Pulmonary artery endothelial cell (primary cell): Measurements from ENCODE around the gene GPR3. TPM values are rescaled to one million over a fixed set of nuclear protein-coding genes. Genes with fewer than 3 reads are reported as not detected.
"Not testable (repeated sequence)": the region's sequence is repeated elsewhere in the genome, so short reads cannot be mapped to it uniquely, and the experiment has no call there.

ENCODE experiments used
- DNase-seq: peaks from one replicate; pipeline ENCODE4 v3.0.0-alpha.2; 2011; ENCODE audit warnings: low read depth, low spot score
- total RNA-seq: library from RNA; depleted of rRNA; stranded (reverse); fragments of >200 nt; gene quantifications from 2 replicates; pipeline ENCODE4 v1.2.3, GENCODE V29; 2014

The GPR3 gene
- total RNA-seq, 1 donor from 2014 or later, result 0.86 TPM

- no peak for DNase-seq
Measured at GRCh38 chr1:27377760-27378495, 14.5 kb upstream of the GPR3 start.

DNA sequence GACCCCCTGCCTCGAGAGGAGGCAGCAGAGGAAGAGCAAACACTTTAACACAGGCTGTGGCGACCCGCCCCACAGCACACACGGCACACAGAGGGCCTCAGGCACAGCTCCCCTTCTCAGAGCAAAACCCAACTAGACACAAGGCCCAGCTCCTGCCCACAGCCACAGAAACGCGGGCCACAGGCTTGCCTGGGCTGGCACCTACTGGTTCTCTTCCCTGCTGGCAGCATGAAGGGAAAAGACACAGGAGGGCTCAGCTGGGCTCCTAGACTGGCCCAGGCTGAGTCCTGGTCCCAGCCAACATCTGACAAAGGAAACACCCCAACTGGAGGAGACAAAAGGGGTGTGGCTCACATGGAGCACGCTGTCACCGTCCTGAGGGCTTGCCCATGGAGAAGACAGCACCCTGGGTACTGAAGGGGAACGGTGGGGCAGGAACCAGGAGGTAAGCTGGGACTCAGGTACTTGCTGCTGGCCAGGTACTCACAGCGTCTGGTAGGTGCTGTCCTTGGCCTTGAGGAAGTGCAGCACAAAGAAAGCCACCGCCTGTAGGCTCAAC is 12.8 kb upstream of the GPR3 start:
- DNase-seq, result no peak

DNA sequence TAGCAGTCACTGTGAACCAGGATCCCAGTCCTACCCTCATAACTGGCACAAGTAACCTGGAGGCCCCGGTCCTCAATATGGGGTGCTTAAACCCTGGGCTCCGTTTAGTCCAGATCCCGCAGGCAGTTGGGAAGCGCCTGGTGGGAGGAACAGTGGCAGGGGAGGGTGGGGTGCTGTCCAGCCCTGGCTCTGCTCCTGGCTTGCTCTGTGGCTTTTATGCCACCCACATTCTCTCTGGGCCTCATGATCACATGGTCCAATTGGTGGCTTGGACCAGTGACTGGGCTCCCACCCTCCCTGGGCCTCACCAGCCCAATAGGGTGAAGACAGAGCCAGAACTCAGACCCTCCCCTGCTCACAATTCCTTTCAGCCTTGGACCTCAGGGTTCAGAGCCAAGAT is 12.2 kb upstream of the GPR3 start:
- DNase-seq, result no peak

DNA sequence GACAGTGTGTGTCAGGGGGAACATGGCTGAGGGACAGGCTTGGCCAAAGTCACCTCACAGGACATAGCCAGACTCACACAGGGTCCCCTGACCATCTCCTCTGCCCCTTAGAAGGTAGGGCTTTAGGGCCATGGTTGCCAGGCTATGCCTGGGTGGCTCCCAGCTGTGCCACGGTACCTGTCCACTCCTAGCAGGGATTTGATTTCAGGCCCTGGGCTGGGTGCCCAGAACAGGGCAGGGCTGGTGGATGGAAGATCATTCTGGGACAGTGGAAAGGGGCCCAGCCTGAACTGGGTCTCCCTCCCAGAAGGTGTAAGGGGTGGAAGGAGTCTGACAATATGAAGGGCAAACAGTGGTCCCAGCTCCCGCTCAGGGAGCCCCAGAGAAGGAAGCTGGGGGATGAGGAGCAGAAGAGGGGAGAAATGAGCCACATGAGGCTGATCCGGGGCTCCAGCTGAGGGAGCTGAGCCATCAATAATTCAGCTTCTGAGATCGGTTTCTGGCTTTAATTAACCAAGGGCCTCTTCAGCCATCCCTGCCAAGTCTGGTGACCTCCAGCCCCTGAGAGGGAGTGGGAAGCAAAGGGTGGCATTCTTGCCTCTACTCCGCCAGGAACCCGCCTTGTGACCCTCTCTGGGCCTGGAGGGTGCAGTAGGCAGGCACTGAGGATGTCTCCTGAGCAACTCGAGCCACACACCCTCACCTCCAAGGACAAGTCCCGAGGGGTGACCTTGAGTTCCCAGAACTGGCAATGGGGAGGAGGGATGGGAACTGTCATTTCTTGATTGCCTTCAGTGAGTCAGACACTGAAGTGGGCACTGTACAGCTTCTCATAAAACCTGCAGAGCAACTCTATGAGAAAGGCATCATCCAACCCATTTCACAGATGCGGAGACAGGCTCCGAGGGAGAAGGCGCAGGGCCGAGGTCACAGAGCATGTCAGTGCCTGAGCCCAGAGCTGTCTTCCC is 11.4 kb upstream of the GPR3 start:
- DNase-seq, result no peak

GRCh38 chr1:27381969-27382762 is 10.3 kb upstream of the GPR3 start:
- no peak for DNase-seq

- no peak for DNase-seq
Measured at GRCh38 chr1:27383039-27383605, 9.3 kb upstream of the GPR3 start, which contains the start of gene CD164L2. Gene CD164L2 (minus strand): TSS chr1:27383333. CDS start chr1:27383239, 94 bp downstream.

- no peak for DNase-seq
Measured at GRCh38 chr1:27383661-27384060, 8.8 kb upstream of the GPR3 start.

- not testable (repeated sequence) for DNase-seq
Measured at GRCh38 chr1:27384797-27385196, 7.6 kb upstream of the GPR3 start.

DNA sequence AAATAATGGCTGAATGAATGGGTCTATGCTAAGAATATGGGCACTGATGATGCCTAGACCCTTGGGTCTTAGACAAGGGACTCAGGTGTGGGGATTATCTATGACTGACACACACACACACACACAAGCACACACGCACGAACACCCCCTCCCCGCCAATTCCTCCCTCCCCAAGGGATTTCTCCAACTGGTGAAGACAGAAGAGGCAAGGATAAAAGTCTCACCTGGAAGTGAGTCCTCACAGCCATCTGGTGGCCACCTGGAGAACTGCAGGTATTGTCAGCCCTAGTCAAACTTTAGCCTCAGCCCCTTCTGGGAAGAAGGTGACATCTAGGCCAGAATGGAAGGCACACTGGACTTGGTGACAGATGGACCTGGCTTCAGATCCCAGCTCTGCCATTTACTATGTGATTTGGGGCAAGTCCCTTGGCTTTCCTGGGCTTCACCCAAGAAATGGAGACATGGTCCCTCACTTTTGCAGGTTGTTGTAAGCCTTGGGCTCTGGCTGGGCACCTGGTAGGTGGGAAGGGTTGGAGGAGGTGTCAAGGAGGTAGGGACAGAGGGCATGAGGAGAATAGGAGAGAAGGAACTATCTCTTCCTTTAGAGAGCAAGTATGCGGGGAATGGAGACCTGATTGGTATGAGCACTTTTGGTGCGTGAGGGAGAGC is 4.0 kb upstream of the GPR3 start:
- DNase-seq, result no peak

DNA sequence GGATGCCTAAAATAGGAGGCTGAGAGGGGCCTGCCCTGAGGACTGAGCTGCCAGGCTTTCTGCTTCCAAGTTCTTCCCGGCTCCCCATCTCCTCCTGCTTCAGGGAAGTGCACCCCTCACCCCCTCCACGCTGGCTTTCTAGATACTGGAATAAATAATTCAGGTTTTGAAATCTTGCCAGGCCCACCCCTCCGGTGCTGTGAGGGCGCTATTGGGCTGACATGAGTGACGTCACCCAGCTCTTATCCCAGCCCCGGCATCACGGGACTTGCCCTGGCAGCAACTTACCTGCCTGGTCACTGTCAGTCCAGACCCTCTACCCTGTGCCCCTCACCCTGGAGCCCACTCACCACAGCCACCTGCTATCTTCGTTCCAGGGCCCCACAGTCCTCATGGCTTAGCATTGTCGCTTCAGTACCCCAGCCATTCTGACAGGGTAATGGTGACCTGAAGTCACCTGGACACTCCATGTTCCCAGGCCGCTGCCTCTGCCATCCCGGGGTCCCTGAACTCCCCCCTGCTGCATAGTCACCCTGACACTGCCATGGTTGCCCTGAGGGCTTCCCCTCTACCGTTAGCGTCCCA is 819 bp upstream of the GPR3 start:
- no peak for DNase-seq

- DNase-seq, result no peak
Measured at GRCh38 chr1:27392778-27393635, 585 bp downstream of the GPR3 start.

DNA sequence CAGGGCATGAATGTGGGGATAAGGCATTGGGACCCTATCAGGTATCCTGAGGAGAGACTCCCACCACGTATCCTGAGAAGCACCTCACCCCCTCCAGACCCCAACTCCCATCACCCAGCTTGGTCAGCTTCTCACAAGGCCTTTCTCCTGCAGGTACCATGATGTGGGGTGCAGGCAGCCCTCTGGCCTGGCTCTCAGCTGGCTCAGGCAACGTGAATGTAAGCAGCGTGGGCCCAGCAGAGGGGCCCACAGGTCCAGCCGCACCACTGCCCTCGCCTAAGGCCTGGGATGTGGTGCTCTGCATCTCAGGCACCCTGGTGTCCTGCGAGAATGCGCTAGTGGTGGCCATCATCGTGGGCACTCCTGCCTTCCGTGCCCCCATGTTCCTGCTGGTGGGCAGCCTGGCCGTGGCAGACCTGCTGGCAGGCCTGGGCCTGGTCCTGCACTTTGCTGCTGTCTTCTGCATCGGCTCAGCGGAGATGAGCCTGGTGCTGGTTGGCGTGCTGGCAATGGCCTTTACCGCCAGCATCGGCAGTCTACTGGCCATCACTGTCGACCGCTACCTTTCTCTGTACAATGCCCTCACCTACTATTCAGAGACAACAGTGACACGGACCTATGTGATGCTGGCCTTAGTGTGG is 1.3 kb downstream of the GPR3 start:
- DNase-seq, result no peak

GRCh38 chr1:27394282-27394658 is 1.8 kb downstream of the GPR3 start:
- DNase-seq, result no peak

DNA sequence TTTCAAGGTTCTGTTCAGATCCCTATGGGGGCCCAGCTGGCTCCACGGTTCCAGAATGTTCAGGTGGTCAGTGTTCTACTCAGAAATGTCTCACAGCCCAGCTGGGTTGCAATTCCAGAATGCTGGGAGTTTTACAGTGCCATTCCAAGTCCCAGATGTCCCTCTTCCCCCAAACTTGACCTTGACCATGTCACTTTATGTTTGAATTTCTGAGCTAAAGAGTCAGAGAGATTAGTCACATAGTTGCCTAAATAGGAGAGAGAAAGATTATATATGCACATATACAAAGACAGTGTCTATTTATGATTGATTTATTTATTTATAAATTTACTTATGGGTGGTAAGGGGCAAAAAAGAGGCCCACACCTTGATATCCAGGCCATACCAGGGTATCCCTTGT is 2.5 kb downstream of the GPR3 start:
- DNase-seq, result no peak

GRCh38 chr1:27395441-27396195 is 3.2 kb downstream of the GPR3 start:
- DNase-seq, result no peak

- no peak for DNase-seq
Measured at GRCh38 chr1:27397110-27397509, 4.7 kb downstream of the GPR3 start.

DNA sequence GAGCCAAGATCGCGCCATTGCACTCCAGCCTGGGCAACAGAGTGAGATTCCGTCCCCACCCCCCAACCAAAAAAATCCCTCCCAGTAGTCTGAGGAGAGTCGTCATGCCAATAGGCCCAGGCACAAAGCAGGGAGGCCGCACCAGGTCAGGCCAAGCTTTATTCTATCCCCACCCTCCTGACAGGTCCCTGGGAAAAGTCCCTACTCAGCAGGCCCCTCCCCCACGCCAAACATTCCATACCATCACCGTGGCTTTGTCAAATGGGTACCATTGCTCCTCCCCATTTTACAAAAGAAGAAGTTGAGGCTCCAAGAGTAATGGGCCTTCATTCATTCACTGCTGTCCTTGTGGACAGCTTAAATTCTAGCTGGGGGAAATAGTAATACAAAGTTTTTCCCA is 5.3 kb downstream of the GPR3 start:
- no peak for DNase-seq
